T-helper 2 cell treated with Interferon-gamma antibody and Interleukin-4, amounts not matched to agents 100 ng/mL and 5 ng/mL, for 36 hours (primary cell): ENCODE results near the gene CFAP45. TPM values are rescaled to one million over a fixed set of nuclear protein-coding genes. Genes with fewer than 3 reads are reported as not detected.

ENCODE experiments used
- intact Hi-C: fragments of 100-400 bp; cut with micrococcal nuclease; formaldehyde crosslinking; loops from one replicate; pipeline ENCODE4 v1.15.1; 2023
- total RNA-seq: library from RNA; stranded (reverse); gene quantifications from 2 replicates; pipeline ENCODE4 v1.2.3, GENCODE V29; 2022

The CFAP45 gene, protein sequence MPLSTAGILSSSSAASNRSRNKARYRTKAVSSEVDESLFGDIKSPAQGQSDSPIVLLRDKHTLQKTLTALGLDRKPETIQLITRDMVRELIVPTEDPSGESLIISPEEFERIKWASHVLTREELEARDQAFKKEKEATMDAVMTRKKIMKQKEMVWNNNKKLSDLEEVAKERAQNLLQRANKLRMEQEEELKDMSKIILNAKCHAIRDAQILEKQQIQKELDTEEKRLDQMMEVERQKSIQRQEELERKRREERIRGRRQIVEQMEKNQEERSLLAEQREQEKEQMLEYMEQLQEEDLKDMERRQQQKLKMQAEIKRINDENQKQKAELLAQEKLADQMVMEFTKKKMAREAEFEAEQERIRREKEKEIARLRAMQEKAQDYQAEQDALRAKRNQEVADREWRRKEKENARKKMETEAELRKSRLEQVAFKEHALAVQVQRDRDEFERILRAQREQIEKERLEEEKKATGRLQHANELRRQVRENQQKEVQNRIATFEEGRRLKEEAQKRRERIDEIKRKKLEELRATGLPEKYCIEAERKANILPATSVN
- 0.57 and 0.98 TPM in 2 replicates for total RNA-seq

DNA sequence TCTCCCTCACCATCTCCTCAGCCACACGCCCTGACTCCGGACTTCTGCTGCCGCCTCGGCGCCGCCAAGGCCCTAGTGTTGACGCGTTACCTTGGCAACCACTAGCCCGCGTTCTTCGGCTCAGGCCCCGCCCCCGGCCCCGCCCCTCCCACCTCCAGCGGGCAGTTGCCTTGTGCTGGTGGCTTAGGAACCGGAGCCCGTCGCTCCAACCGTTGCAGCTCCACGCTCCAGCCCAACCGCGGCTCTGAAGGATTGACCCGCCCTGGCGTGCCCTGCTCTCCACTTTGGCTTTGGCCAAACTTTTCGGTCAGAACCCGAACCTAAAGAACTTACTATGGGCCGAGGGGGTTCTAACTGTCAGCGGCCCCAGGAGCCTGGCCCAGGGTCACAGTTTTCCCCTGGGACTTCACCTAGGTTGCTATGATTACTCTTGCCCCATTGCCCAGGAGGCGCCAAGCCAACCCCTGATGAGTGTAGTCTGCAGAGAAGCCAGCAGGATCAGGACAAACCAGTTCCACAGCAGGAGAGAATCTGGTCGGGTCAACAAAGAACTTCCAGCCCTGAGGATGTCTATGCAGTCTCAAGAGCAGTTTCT lies at the start of gene CFAP45:
Gene CFAP45, minus strand, starts transcription at position 80 of the 595 bp plus-strand sequence. Its CDS starts 67 bp downstream, at position 13.
- intact Hi-C loops, result no loop called here

DNA sequence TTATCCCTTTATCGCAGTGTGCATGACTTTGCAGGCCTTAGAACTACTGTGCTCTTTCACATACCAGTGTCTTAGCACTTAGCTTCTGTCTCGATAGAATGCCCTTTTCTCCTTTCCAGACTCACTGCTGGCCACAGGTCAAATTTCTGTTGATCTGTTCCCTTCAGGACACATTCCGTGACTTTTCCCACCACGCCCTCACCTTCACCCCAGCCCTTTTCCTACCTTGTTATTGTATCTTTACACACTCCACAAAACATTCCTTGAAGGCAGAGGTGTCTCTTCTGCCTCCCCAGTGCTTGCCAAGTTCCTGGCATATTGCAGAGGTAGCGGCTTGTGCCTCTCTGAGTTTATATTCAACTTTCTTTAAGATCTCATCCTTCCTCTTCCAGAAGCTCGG lies 49.2 kb upstream of the CFAP45 start:
- intact Hi-C loops, result no loop called here

DNA sequence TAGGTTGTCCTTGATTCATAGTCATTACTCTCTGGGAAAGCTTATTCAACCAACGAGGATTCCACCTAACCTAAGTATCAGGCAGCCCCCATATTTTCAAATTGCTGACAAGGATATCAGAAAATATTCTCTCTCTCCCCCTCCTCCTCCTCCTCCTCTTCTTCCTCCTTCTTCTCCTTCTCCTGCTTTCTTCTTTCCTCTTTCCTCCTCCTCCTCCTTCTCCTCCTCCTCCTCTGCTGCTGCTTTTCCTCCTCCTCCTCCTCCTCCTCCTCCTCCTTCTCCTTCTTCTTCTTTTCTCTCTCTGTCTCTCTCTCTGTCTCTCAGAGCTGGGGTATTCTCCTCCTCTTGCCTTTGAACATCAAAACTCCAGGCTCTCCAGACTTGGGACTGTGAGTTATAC lies 48.0 kb upstream of the CFAP45 start:
- intact Hi-C loops, result no loop called here

GRCh38 chr1:159946242-159947187 lies 46.5 kb upstream of the CFAP45 start:
- intact Hi-C loops, result no loop called here

DNA sequence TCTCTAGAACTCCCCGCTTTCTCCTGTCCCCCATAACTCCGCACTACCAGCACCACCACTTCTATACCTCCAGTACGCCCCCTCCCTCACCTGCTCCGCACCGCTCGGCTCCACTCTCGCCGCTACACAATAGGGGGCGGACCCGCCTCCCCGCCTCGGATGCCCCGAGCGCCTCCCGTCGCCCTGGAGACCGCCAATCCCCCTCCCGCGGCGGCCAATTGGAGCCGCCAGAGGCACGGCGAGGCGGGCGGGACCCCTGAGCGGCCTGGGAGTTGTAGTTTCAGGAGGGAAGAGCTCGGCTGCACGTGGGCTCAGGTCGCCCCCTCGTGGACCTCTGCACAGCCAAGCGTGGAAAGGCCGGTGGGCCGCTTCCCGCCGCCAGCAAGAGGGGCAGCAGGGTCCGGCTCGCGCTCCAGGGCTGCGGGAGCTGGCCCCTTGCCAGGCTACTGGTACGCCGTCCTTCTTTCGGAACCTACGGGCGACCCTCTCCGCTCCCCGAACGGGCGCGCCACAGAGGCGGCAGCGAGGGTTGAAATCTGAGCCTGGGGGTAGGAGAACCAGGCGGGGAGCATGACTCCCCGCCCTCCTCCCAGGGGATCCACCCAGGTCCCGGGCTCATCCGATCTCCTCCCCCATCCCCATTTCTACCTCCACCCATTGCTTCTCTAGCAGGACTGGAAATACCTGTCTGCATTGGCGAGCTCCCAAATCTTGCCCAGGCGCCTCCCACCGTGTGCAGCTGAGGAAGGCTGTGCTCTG lies 45.7 kb upstream of the CFAP45 start, which contains the start of gene IGSF9:
Gene IGSF9, minus strand, starts transcription at position 131 of the 759 bp plus-strand sequence. CDS start 2,159 bp downstream, outside the sequence.
- intact Hi-C loops, result no loop called here

- intact Hi-C loops, result no loop called here
These were observed 44.9 kb upstream of the CFAP45 start for GRCh38 chr1:159944623-159945455.

- intact Hi-C loops, result no loop called here
These were observed 44.1 kb upstream of the CFAP45 start for GRCh38 chr1:159943908-159944622.

- intact Hi-C loops, result no loop called here
These were observed 43.3 kb upstream of the CFAP45 start for GRCh38 chr1:159943278-159943640.

DNA sequence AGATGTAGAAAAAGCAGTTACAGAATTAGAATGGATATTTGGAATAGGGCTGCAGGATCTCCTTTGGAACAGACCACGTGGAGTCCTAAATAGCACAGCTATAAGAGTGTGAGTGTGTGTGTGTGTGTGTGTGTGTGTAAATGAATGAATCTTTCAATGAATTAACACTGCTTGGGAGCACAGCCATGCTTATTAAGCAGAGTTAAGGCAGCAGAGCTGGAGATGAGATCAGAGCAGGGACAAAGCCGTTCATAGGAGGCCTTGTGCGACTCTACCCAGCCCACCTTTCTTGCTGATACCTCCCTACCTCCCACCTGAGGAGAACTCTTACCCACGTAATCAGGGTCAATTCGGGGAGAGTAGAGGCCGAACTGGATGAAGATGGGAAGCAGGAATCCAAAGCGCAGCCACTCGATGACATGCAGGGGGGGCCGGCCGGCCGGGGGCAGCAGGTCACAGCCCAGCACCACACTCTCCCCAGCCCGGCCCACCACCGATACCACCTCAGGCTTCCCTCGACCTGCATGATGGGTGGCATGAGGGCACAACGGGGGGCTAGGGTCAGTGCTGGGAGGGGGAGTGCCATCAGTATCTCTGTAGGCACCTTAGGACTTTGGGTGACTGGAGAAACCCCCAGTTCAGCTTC lies 42.8 kb upstream of the CFAP45 start:
- intact Hi-C loops, result no loop called here

DNA sequence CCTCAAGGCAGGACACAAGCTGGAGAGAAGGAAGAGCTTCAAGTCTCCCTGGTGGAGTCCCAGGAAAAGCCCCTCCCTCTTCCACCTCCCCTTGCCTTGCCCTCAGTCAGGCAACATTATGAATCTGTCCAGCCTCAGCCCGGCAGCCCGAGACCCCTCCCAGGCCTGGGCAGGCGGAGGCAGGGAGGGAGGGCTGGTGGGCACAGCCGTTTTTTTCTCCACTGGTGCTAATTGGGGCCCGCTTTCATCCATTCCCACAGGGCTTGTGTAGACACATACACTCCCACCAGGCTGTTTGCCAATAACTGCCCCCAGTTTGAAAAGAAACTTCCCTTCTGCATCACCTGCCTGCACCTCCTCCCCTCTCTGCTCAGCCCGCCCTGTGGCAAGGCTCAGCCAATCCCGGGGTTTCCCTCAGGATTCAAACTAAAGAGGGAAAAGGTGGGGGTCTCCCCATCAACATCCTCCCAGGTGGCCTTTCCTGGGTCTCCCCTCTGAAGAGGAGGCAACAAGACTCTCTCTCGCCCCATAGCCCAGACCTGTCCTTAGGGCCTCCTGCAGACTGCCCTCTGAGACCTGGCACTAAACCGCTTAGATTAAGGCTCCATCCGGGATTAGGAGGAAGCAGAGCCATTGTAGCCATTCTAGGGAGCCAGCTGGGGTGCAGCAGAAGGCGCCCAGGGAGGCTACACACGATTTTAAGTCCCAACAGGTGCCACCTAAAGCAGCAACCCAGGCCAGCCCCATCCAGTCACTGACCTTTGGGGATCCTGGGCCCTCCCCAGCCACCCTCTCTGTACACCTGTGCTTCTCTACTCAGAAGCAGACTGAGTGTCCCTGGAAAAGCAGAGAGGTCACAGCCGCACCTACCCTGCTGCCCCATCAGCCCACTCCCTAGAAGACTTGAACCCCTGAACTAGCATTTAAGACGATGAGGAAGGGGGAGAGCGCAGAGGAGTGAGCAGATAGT lies 41.9 kb upstream of the CFAP45 start:
- intact Hi-C loops, result no loop called here

GRCh38 chr1:159941141-159941540 lies 41.2 kb upstream of the CFAP45 start:
- intact Hi-C loops, result no loop called here

- intact Hi-C loops, result no loop called here
These were observed 40.1 kb upstream of the CFAP45 start for GRCh38 chr1:159940006-159940620.

DNA sequence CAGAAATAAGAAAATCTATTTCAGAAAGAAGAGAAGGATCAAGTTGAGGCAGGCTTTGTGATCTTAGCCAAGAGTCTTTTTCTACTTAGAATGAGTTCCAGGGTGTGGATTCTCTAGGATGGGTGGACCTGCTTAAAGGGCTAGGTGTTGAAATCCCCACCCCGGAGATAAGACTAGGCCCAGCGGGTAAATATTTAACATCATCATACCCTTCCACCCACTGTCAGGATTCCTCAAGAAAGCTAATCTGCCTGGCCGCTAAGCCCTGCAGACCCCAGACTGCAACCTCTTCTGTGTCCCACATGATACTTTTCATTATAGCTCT lies 39.7 kb upstream of the CFAP45 start:
- intact Hi-C loops, result no loop called here

- intact Hi-C loops, result no loop called here
These were observed 39.1 kb upstream of the CFAP45 start for GRCh38 chr1:159938905-159939677.

GRCh38 chr1:159938211-159938852 lies 38.4 kb upstream of the CFAP45 start:
- intact Hi-C loops, result no loop called here
